GM18526 (cell line): ENCODE results near the gene NUP214.

Experiments used
- POLR2A ChIP-seq: IDR thresholded peaks from 3 replicates; pipeline ENCODE4 v1.6.1; 2011; ENCODE audit not compliant: insufficient read length; ENCODE audit errors: extremely low read depth

Gene NUP214

GRCh38 chr9:131276891-131277286 is 151.5 kb downstream of the NUP214 start:
- TF ChIP-seq POLR2A: no peak

DNA sequence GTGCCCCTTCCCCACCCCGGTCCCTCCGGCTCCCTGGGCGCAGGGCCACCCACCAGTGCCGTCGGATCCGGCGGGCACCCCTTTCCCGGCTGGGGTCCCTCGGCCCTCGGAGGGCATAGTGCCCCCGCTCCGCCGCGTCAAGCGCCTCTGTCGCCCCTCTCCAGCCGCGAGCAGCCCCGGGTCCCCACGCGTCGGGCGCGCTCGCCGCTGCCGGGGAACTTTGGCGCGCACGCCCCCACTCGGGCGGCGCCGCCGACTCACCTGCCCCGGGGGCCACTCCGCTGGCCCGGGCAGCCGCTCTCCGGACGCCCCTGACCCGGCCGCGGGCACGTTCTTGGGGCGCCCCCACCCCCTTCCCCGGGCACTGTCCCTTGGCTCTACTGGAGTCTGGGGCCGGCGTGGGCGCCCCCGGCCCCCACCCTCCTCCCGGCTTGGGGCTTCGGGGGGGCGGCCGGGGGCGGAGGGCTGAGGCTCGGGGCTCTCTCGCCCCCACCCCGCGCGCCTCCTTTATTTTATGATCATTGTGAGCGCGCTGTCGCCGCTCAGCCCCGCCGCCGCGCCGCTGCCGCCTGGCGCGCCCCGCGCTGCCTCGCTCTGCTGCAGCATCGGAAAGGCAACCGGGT is 152.0 kb downstream of the NUP214 start:
- no peak for TF ChIP-seq POLR2A

DNA sequence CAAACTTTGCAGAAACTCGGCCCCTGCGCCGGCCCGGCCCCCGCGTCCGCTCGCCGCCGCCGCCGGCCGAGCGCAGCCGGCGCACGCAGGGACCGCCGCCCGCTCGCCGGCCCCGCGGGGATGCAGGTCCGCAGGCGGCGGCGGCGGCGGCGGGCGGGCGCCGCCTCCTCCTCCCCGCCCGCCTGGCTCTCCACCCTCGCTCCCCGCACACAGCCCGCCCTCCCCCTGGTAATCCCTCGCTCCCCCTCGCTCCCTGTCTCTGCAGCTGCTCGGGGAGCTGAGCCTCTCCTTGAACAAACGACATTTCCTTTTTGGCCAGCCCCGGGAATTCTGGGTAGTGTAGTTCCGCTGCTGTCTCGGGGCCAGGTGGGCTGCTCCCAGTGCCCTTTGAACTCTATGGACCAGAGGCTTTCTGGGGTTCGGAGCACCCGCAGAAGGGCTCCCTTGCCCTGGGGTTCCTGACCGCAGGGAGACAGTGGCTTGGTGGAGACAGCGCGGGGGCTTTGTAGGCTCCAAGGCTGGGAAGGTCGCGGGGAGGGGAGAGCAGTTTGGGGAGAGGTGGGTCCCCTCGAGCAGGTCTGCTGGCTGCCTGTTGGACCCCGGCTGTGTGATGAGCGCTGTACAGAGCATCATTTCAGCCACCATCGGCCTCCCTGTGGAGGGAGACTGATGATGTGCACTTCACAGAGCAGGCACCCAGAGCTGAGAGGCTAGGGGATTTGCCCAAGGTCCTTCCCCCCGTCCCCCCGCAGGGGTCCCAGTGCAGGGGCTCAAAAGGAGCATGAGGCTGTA is 152.7 kb downstream of the NUP214 start:
- peak; percentile 37 for TF ChIP-seq POLR2A

GRCh38 chr9:131278702-131279111 is 153.3 kb downstream of the NUP214 start:
- TF ChIP-seq POLR2A: no peak

- TF ChIP-seq POLR2A: no peak
These were observed 153.9 kb downstream of the NUP214 start for GRCh38 chr9:131279196-131279862.

DNA sequence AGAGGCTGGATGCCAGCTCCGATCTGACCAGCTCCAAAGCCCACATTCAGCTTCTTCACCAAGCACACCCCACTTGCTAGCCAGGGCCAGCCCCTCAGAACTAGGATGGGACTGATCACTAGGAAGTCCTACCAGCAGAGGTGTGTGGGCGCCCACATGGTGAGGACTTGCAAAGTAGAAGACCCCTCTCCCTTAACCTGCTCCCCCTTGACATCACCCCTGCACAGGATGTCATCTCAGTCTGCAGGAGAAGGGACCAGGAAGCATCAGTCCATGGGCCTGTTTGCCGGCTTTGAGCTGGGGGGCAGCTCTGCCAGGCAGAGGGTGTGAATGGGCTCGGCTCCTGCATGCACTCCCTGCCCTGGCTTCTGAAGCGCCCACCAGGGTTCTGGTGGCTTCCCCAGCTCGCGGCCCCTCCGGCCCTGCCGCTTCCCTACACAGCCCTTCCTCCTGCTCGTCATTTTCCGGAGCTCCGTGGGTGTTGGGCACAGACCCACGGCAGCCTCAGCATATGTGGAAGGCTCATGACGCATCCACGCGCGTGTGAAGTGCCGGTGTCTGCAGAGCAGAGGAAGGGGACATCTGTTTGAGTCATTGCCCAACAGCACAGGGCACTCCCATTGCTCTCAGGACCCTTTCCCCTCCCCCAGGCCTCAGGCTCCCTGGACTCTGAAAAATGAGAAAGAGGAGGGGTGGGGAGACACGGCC is 154.6 kb downstream of the NUP214 start:
- no peak for TF ChIP-seq POLR2A

DNA sequence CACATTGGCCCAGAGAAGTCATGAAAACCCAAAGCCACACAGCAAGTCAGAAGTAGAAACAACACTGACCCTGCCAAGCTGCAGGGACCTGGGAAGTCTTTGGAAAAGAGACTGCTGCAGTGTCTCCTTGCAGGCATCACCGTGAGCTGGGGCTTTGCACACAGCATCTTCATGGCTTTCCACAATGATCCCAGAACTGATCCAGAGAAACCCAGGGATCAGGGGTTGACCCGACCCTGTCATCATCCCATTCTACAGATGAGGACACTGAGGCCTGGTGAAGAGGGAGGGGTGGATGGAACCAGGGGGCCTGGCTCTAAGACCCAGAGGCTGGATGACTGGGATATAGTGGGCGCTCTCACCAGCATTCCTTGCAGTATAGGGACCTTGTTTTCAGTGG is 155.3 kb downstream of the NUP214 start:
- TF ChIP-seq POLR2A: no peak

GRCh38 chr9:131281119-131281965 is 156.0 kb downstream of the NUP214 start:
- no peak for TF ChIP-seq POLR2A

DNA sequence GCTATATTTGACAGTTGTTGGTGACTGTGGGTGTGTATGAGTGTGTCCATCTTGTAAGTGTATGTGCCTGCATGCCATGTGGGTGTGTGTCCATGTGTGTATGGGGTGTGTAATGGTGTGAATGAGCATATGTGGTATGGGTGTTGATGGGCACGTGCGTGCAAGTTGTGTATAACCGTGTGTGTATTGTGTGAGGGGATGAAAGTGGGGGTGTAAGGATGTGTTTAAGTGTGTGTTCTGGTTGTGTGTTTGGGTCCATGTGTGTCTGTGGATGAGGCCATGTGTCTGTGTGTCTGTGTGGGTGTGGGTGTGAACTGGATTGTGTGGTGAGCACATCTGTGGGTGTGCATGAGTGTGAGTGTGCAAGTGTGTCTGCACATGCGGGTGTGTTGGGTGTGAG is 156.8 kb downstream of the NUP214 start:
- no peak for TF ChIP-seq POLR2A

DNA sequence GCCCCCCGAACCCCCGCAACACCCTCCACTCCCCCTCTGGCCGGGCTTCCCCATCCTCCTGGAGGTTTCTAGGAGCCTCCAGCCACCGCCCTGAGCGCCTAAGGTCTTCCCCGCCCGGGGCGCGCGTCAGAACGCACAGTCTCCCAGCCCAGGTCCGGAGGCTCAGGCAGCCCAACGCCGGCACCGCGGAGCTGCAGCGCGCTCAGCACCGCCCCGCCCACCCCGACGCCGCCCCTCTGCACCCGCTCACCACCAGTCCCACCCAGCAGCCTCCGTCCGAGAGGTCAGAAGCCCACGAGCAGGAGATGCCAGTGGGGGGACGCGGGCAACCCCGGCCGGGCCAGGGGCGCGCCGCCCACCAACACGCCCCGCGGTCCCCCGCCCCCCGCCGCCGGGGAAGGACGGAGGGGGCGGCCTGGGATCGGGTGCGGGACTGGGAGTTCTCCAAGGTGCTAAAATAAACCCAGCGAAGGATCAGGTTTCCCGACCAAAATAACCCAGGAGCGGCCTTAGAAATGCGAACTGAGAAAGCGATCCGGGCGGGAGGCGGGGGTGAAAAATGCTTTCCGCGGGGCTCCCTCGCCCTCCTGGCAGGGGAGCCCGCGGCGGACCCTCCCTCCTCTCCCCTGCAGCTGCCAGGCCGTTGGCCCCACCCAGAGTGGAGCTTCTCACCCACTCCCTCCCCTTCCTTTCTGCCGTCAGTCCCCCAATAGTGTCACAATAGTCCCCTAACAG is 157.5 kb downstream of the NUP214 start:
- no peak for TF ChIP-seq POLR2A
